Esophagus squamous epithelium (tissue), 4 donors: ENCODE data around the gene LENG9.

Experiments
- POLR2A ChIP-seq, 4 donors: fragments of 450-650 bp; IDR thresholded peaks; one replicate each; pipeline ENCODE4 v1.6.1; 2017; ENCODE audit warnings: antibody characterized with exemption in 4 of 4, mild to moderate bottlenecking in 4 of 4, moderate library complexity in 3 of 4
- TF ChIP-seq, protein P1 (sequence below), 6 experiments: fragments of 450-650 bp in 4 of 6; fragments of 200-600 bp in 2 of 6; sonication (generic) in 2 of 6; IDR thresholded peaks; one replicate each; pipeline ENCODE4 v1.5.1; 2016 to 2019; ENCODE audit warnings: antibody characterized with exemption in 6 of 6, mild to moderate bottlenecking in 4 of 6, moderate library complexity in 4 of 6

DNA sequence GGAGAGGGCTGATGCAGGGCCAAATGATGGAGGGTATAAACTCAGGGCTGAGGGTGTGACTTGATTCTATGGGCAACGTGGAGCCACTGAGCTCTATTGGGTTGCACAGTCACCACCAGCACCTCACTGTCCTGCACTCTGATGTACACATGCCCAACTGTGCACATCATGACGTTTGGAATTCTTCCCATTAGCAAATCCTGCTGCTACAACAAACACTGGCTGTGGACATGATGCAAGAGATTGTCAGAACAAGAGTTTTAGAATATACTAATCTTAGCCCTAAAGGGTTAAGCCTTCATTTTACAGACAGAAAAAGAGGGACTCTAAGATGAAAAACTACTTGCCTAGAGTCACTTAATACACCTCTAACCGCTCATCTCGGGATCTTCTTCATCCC, 50.7 kb downstream of the LENG9 start:
- TF ChIP-seq, protein P1, sequence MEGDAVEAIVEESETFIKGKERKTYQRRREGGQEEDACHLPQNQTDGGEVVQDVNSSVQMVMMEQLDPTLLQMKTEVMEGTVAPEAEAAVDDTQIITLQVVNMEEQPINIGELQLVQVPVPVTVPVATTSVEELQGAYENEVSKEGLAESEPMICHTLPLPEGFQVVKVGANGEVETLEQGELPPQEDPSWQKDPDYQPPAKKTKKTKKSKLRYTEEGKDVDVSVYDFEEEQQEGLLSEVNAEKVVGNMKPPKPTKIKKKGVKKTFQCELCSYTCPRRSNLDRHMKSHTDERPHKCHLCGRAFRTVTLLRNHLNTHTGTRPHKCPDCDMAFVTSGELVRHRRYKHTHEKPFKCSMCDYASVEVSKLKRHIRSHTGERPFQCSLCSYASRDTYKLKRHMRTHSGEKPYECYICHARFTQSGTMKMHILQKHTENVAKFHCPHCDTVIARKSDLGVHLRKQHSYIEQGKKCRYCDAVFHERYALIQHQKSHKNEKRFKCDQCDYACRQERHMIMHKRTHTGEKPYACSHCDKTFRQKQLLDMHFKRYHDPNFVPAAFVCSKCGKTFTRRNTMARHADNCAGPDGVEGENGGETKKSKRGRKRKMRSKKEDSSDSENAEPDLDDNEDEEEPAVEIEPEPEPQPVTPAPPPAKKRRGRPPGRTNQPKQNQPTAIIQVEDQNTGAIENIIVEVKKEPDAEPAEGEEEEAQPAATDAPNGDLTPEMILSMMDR (IDR thresholded peaks at IDR 0.05): no peak
- TF ChIP-seq POLR2A (IDR thresholded peaks at IDR 0.05): no peak
